Effector CD4-positive, alpha-beta T cell (primary cell): ENCODE measurements around the gene NFATC1.

ENCODE experiments used
- DNase-seq: peaks from one replicate; pipeline ENCODE4 v3.0.0-alpha.2; 2020

Gene NFATC1

GRCh38 chr18:79459946-79460480 is 64.3 kb downstream of the NFATC1 start:
- no peak for DNase-seq

DNA sequence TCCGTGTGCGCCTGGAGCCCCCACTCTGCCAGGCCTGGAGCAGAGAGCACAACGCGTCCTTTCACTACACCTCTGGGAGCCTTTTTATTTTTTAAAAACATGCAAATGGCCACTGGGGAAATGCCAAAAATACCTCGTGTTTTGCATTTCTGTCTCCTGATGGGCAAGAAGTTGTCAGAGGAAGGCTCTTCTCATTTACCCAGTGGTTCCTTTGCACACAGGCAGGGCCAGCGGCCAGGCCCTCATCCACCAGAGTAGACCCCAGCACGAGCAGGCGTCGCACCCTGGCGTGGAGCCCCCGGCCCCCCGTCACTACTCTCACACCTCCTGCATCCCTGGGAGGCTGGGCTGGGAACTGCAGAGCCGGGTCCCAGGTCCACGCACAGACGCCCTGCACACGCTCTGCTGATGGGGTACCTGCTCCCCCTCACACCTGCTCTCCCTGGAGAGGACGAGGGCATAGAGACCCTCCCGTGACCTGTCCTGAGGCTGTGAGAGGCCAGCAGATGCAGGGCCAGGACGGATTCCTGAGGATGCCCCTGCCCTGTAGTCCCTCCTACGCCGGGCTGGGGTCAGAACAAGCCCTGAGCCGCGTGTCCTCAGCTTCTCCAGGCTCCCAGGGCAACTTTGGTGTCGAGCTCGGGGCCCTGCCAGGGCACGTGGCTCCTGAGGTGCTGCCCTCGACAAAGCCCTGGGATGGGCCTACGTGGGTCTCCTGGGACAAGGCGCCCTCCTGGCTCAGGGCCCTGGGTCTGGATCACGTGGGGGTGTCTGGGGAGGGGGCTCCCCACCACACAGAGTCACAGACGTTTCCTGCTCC is 65.0 kb downstream of the NFATC1 start:
- no peak for DNase-seq

GRCh38 chr18:79461627-79462026 is 65.9 kb downstream of the NFATC1 start:
- DNase-seq = no peak

- no peak for DNase-seq
Measured at GRCh38 chr18:79463424-79463960, 67.8 kb downstream of the NFATC1 start.

- no peak for DNase-seq
Measured at GRCh38 chr18:79465392-79465991, 69.8 kb downstream of the NFATC1 start.

DNA sequence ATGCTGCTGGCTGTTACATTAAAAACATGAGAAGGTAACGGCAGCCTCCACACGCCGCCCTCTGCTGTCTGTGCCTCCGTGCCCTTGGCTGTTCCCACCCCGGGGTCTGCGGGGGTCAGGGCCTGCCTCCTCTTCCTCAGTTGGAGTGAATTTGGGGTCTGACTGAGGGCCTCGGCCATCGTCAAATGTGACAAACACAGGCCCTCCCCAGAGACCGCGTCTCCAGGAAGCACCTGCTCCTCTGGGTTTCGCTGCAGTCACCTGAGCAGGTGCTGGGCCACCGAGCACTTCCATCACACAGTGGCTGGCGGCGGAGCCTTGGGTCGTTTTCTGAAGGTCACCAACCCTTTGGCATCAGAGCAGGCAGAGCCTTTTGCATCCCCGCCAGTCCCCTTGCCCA is 70.9 kb downstream of the NFATC1 start:
- DNase-seq = no peak

DNA sequence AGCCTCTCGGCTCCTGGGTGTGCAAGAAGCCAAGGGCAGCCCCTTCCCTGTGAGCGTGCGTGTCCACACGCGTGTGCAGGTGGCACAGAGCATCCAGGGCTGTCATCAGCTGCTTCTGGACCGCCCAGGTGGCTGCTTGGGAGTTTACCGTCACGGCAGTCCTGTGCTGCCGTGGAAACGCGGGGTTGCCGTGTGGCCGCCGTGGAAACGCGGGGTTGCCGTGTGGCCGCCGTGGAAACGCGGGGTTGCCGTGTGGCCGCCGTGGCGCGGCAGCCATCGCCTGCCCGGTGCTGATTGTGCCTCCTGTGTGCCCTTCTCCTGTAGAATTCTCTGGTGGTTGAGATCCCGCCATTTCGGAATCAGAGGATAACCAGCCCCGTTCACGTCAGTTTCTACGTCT is 71.4 kb downstream of the NFATC1 start:
- no peak for DNase-seq

- DNase-seq = no peak
Measured at GRCh38 chr18:79468119-79468789, 72.5 kb downstream of the NFATC1 start.

DNA sequence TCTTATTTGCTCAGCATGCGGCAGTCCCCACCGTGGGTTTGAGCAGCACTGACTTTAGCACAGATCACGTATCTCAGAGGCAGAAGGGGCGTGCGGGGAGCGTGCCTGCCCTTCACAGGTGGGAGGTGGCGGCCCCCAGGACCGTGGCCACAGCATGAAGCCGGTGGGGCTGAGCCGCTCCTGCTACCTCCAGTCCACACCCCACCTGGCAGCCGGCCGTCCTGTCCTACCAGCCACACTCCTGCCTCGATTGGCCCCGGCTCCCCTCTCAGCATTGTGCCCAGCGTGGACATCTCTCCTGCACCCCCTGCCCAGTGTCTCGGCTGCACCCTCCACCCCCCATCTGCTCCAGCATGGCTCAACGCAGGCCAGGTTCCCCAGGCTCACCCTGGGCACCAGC is 73.6 kb downstream of the NFATC1 start:
- DNase-seq = no peak

DNA sequence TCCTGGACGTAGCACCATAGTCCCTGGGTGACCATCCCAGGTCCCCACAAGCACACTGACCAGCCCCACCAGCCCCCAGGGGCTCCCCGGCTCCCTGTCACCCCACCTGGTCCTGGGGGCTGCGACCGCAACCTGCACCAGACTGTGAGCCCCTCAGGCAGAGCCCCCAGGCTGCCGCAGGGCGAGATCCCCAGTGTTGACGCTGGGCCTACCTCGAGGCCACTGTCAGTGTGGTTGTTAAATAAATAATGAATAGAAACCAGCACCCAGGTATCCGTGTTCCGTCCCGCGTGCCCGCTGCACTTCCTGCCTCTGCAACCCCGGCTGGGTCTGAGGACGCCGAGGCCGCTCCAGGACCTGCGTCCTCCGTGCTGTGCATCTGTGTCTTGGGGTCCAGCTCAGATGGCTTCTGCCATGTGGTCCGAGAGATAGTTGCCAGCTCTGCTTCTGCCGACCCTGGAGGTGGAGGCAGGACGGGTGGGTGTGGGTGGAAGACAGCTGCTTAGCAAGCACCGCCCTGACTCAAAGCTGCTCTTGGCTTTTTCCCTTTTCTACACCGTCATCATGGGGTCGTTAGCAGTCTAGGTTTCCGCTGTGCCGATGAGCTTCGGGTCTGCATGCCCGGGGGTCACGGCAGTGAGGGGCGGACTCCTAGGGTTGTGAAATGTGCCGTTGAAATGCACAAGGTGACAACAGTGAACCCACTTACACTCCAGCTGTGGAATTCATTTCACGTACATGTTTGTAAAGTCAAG is 74.2 kb downstream of the NFATC1 start:
- DNase-seq = no peak

DNA sequence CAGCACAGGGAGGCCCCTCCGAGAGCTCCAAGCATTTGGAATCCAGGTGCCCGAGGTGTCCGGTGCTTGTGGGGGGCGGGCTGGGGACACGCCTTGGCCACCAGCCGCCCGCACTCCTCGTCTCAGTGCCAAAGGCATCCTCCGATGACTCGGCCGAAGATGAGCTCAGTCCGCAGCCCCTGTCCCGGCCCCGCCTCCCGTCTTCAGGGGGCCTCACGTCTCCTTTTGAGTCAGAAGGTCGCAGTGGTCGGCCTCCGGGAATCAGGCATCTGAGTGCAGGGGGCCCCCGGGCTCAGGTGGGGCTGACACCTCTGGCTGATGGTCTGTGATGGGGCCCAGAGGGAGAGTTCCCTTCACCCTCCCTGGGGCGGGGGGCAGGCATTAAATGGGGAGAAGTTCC is 74.8 kb downstream of the NFATC1 start:
- DNase-seq = no peak

DNA sequence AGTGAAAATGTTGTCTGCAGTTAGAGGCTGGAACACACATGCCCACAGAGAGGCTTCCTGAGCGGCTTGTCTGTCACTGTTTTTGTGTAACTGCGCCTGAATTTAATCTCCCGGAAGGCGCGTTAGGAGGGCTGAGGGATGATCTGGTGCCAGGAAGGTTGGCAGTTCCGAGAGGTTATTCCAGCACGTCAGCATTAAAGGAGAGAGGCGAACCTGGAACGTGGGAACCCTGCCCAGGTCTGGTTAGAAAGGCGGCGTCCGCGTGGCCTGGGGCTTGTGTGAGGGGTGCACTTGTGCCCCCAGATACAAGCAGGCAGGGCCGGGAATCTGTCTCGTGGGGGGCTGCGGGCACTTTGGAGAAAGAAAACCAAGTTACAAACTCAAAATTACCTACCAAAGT is 75.3 kb downstream of the NFATC1 start:
- no peak for DNase-seq

- no peak for DNase-seq
Measured at GRCh38 chr18:79471597-79471996, 75.9 kb downstream of the NFATC1 start.

GRCh38 chr18:79472176-79472575 is 76.4 kb downstream of the NFATC1 start:
- no peak for DNase-seq

GRCh38 chr18:79472946-79473345 is 77.2 kb downstream of the NFATC1 start:
- DNase-seq = no peak

- no peak for DNase-seq
Measured at GRCh38 chr18:79476031-79476917, 80.5 kb downstream of the NFATC1 start.

- DNase-seq = no peak
Measured at GRCh38 chr18:79476918-79477571, 81.3 kb downstream of the NFATC1 start.

- DNase-seq = no peak
Measured at GRCh38 chr18:79477711-79478483, 82.2 kb downstream of the NFATC1 start.

GRCh38 chr18:79478484-79479115 is 82.9 kb downstream of the NFATC1 start:
- DNase-seq = no peak
